IMR-90 (cell line): ENCODE data around the gene ANKRD33B. TPM values are rescaled to one million over a fixed set of nuclear protein-coding genes. Genes with fewer than 3 reads are reported as not detected.

Source experiments
- ATAC-seq: fragments of 200-7000 bp; cut with Tn5 transposase; 2 replicates; pipeline ENCODE4 v1.9.1; 2020; ENCODE audit warnings: low read depth, mild to moderate bottlenecking, moderate library complexity
- BruUV-seq: library from RNA; stranded (reverse); fragments of 400-500 nt; replicated peaks from 2 replicates; lab custom pipeline; 2021; lab: Mats Ljungman, UMichigan
- CTCF ChIA-PET: fragments of 300-600 bp; formaldehyde crosslinking; extraction: SDS; loops from one replicate; lab custom pipeline; 2021; ENCODE audit warnings: antibody characterized with exemption; lab: Yijun Ruan, JAX
- POLR2A ChIA-PET: fragments of 300-600 bp; sonication (Branson Sonifier 250); formaldehyde crosslinking; loops from one replicate; lab custom pipeline; 2022; ENCODE audit warnings: antibody characterized with exemption; ENCODE audit not compliant: unreplicated experiment; lab: Charles Lee
- DNase-seq: peaks from one replicate; pipeline ENCODE4 v3.0.0; 2013
- H2AFZ ChIP-seq: replicated peaks from 2 replicates; pipeline ENCODE3; 2013; ENCODE audit warnings: low read length, mild to moderate bottlenecking; ENCODE audit not compliant: poor library complexity
- H2AK5ac ChIP-seq: 2 replicates; pipeline ENCODE4 v1.6.1; 2013; ENCODE audit warnings: low read depth, low read length, inconsistent platforms
- H2AK9ac ChIP-seq: replicated peaks from 2 replicates; pipeline ENCODE3; 2013; ENCODE audit warnings: mild to moderate bottlenecking, low read depth, low read length, moderate library complexity; ENCODE audit not compliant: poor library complexity
- H2BK120ac ChIP-seq: 2 replicates; pipeline ENCODE4 v1.6.1; 2013; ENCODE audit warnings: low read depth, low read length, inconsistent platforms
- H2BK15ac ChIP-seq: 3 replicates; pipeline ENCODE4 v1.6.1; 2013; ENCODE audit warnings: low read depth, low read length, inconsistent platforms
- H2BK20ac ChIP-seq: 2 replicates; pipeline ENCODE4 v1.6.1; 2013; ENCODE audit warnings: low read depth, mild to moderate bottlenecking, inconsistent platforms, low read length, moderate library complexity
- H2BK5ac ChIP-seq: 2 replicates; pipeline ENCODE4 v1.6.1; 2013; ENCODE audit warnings: mild to moderate bottlenecking, low read depth, low read length, inconsistent platforms; ENCODE audit not compliant: poor library complexity, severe bottlenecking
- H3K14ac ChIP-seq: replicated peaks from 2 replicates; pipeline ENCODE4 v1.6.1; 2013; ENCODE audit warnings: low read depth, low read length, inconsistent platforms
- H3K18ac ChIP-seq: 2 replicates; pipeline ENCODE4 v1.6.1; 2013; ENCODE audit warnings: low read depth, low read length, control low read depth
- H3K23ac ChIP-seq: 2 replicates; pipeline ENCODE4 v1.6.1; 2013; ENCODE audit warnings: low read depth, low read length, inconsistent platforms
- H3K27ac ChIP-seq: 2 replicates; pipeline ENCODE4 v1.5.1; 2013; ENCODE audit warnings: mild to moderate bottlenecking, control low read depth, low read length; ENCODE audit not compliant: insufficient read depth
- H3K27me3 ChIP-seq: 2 replicates; pipeline ENCODE4 v1.6.1; 2013; ENCODE audit warnings: low read length; ENCODE audit not compliant: control insufficient read depth, insufficient read depth
- H3K36me3 ChIP-seq: 2 replicates; pipeline ENCODE4 v1.6.1; 2013; ENCODE audit warnings: low read length, mixed read lengths; ENCODE audit not compliant: control insufficient read depth, insufficient read depth
- H3K4ac ChIP-seq: 2 replicates; pipeline ENCODE4 v1.6.1; 2013; ENCODE audit warnings: low read depth, low read length, inconsistent platforms
- H3K4me1 ChIP-seq: 2 replicates; pipeline ENCODE4 v1.6.1; 2013; ENCODE audit warnings: low read length, mixed read lengths; ENCODE audit not compliant: control insufficient read depth, insufficient read depth
- H3K4me2 ChIP-seq: 2 replicates; pipeline ENCODE4 v1.6.1; 2013; ENCODE audit warnings: low read depth, mild to moderate bottlenecking, control low read depth, low read length, moderate library complexity
- H3K4me3 ChIP-seq: 2 replicates; pipeline ENCODE4 v1.5.1; 2013; ENCODE audit warnings: low read depth, mild to moderate bottlenecking, control low read depth, low read length, moderate library complexity; ENCODE audit not compliant: insufficient read depth
- H3K56ac ChIP-seq: 2 replicates; pipeline ENCODE4 v1.6.1; 2013; ENCODE audit warnings: low read length, inconsistent platforms; ENCODE audit not compliant: insufficient read depth; ENCODE audit errors: extremely low read depth
- H3K79me1 ChIP-seq, 2 experiments: 2 replicates each; pipeline ENCODE4 v1.6.1; 2013; ENCODE audit warnings: low read length in 2 of 2, inconsistent platforms in 1 of 2, low read depth in 1 of 2
- H3K9ac ChIP-seq: 2 replicates; pipeline ENCODE4 v1.6.1; 2013; ENCODE audit warnings: low read depth, low read length, control low read depth
- H3K9me1 ChIP-seq: 2 replicates; pipeline ENCODE4 v1.6.1; 2013; ENCODE audit warnings: low read length, inconsistent platforms; ENCODE audit not compliant: insufficient read depth
- H3K9me3 ChIP-seq: 2 replicates; pipeline ENCODE4 v1.6.1; 2013; ENCODE audit warnings: low read length; ENCODE audit not compliant: control insufficient read depth, insufficient read depth
- H4K20me1 ChIP-seq: 2 replicates; pipeline ENCODE4 v1.6.1; 2013; ENCODE audit warnings: low read length, inconsistent platforms; ENCODE audit not compliant: insufficient read depth
- H4K5ac ChIP-seq: 2 replicates; pipeline ENCODE4 v1.6.1; 2013; ENCODE audit warnings: mild to moderate bottlenecking, low read depth, low read length, control low read depth
- H4K8ac ChIP-seq, 2 experiments: 2 replicates each; pipeline ENCODE4 v1.6.1; 2013; ENCODE audit warnings: low read depth in 2 of 2, low read length in 2 of 2, control low read depth in 1 of 2, inconsistent platforms in 1 of 2
- H4K91ac ChIP-seq: 2 replicates; pipeline ENCODE4 v1.6.1; 2013; ENCODE audit warnings: low read depth, low read length, inconsistent platforms; ENCODE audit not compliant: insufficient read depth
- CHD1 ChIP-seq: IDR thresholded peaks from 2 replicates; pipeline ENCODE4 v1.6.1; 2012; ENCODE audit warnings: low read depth, low read length, improper control_type of control experiment
- MAFK ChIP-seq: IDR thresholded peaks from 2 replicates; pipeline ENCODE4 v1.6.1; 2012; ENCODE audit warnings: low read depth, low read length, improper control_type of control experiment
- POLR2A ChIP-seq: IDR thresholded peaks from 2 replicates; pipeline ENCODE4 v1.6.1; 2012; ENCODE audit warnings: mild to moderate bottlenecking, low read depth, low read length
- RAD21 ChIP-seq: IDR thresholded peaks from 2 replicates; pipeline ENCODE4 v1.6.1; 2012; ENCODE audit warnings: low read length, improper control_type of control experiment
- WGBS, 2 experiments: methylation state at CpG; one replicate each; pipeline versions ENCODE4 v1.1.5 to v1.1.7; 2013; ENCODE audit warnings: missing lambda C conversion rate in 2 of 2; ENCODE audit not compliant: insufficient read length in 1 of 2; ENCODE audit errors: extremely low coverage in 2 of 2; 5-methylcytosine and 5-hydroxymethylcytosine counted together
- dilution Hi-C: fragments of 300-500 bp; cut with HindIII; formaldehyde crosslinking; loops from one replicate; pipeline ENCODE4 v1.14.3; 2018; ENCODE audit warnings: low sequenced_read_pairs; ENCODE audit not compliant: unreplicated experiment
- in situ Hi-C: fragments of 300-500 bp; cut with MboI; formaldehyde crosslinking; loops from 3 replicates; pipeline ENCODE4 v1.14.3; 2019; ENCODE audit warnings: low sequenced_read_pairs, inconsistent platforms, mixed read lengths
- intact Hi-C: fragments of 100-400 bp; cut with micrococcal nuclease; formaldehyde crosslinking; loops from 2 replicates; pipeline ENCODE4 v1.10.0; 2022
- polyA plus RNA-seq, 3 experiments: library from polyadenylated mRNA; depleted of rRNA; stranded (reverse); fragments of >200 nt; gene quantifications; 2 replicates each; pipeline ENCODE4 v1.2.3, GENCODE V29; 2012; ENCODE audit warnings: low replicate concordance in 1 of 3
- total RNA-seq: library from RNA; depleted of rRNA; stranded (reverse); fragments of >200 nt; gene quantifications from 2 replicates; pipeline ENCODE4 v1.2.3, GENCODE V29; 2012

ANKRD33B gene
- total and polyA plus RNA-seq, 2 of the 4 experiments (the other 2 are of a cell fraction): 2.5 to 3.3 TPM

- Histone ChIP-seq H3K79me1 (peaks cover 44 to 95% of the 10 kb centered on the region in 2 experiments), H2AK5ac (0 out of 2 replicates have a peak overlapping the region, but pooled peaks have one; percentile 25), H3K4me3 (no peak overlapping the region), H3K27ac (no peak overlapping the region), H3K9me3 (no peaks in the 10 kb centered on the region), H4K20me1 (peaks cover 29% of the 10 kb centered on the region), H3K9me1 (peaks cover 63% of the 10 kb centered on the region), H3K36me3 (peaks cover 13% of the 10 kb centered on the region), H2AFZ (no peak overlapping the region), H3K18ac (no peak overlapping the region), H2AK9ac (no peak overlapping the region), H4K8ac (peak overlapping the region in 1 of 2 experiments; percentile 76; a peak in 1 of 4 replicates), H3K4me2 (no peak overlapping the region), H3K9ac (no peak overlapping the region), H3K14ac (no peak overlapping the region), H3K4me1 (peaks cover 39% of the 10 kb centered on the region), H4K5ac (no peak overlapping the region), H3K56ac (no peak overlapping the region), H2BK120ac (peak overlapping the region; percentile 50; the same call in 1 of the 2 replicates), H3K4ac (peak overlapping the region; percentile 88), H3K23ac (no peak overlapping the region), H2BK5ac (peak overlapping the region; percentile 34), H4K91ac (0 out of 2 replicates have a peak overlapping the region, but pooled peaks have one; percentile 32), H2BK20ac (no peak overlapping the region), H3K27me3 (no peaks in the 10 kb centered on the region), H2BK15ac (no peak overlapping the region)
- WGBS, 2 experiments: no CpG with 5 or more reads among the region's 2 CpGs
- in situ Hi-C loops: loop anchor here (10.0 kb wide), 1 partner anchor 129 kb away; no protein-coding TSS in a partner anchor
- ATAC-seq: no peak
- no TSS peak for BruUV-seq
- POLR2A ChIA-PET: no interaction called here
- peak; percentile 33 for DNase-seq
- intact Hi-C loops: no loop called here
- dilution Hi-C loops: no loop called here
- TF ChIP-seq RAD21: no peak
- no peak for TF ChIP-seq CHD1
- TF ChIP-seq MAFK: no peak
- no peak for TF ChIP-seq POLR2A
- CTCF ChIA-PET: interaction anchor here (1.1 to 1.3 kb wide), 2 partner anchors 10 to 19 kb away, joined by 3 read pairs; no protein-coding TSS in a partner anchor
Observed at GRCh38 chr5:10705747-10706146, 141.9 kb downstream of the ANKRD33B start.
